ENCODE measurements around the gene BEST1. TPM values are rescaled to one million over a fixed set of nuclear protein-coding genes. Genes with fewer than 3 reads are reported as not detected.
A peak's percentile ranks its signal among the peaks of the same experiment; 100 is the strongest.
"Not testable (repeated sequence)": the region's sequence is repeated elsewhere in the genome, so short reads cannot be mapped to it uniquely, and the experiment has no call there.

The BEST1 gene
- total and polyA plus RNA-seq, 4 donors = 3.5 to 8.0 (median 4.0) TPM

GRCh38 chr11:61949169-61950034 lies 749 bp upstream of the BEST1 start:
- H3K4me1 ChIP-seq (ENCODE audit: control insufficient read depth in 1 of 2, insufficient read depth in 2 of 2, low read length in 2 of 2) = no peaks in the 10 kb centered on the region
- 14 to 16% methylated on average over 9 of the region's 9 CpGs for WGBS, 2 donors
- intact Hi-C loops (cut with DNase I) = loop anchor here (5.0 to 10.0 kb wide), 3 partner anchors 133 to 155 kb away; partner anchors contain the start of genes FEN1 (in 1 of the 2) and TMEM258 (in 1 of the 2)
- DNase-seq = peak; percentile 87 to 90
- ATAC-seq (ENCODE audit: low FRiP score) = peak; percentile 75
- no peaks in the 10 kb centered on the region for H3K27me3 ChIP-seq (ENCODE audit: control insufficient read depth in 1 of 2, insufficient read depth in 2 of 2, low read length in 1 of 2)
- no peaks in the 10 kb centered on the region for H3K36me3 ChIP-seq (ENCODE audit: control insufficient read depth in 1 of 2, insufficient read depth in 2 of 2, low read length in 1 of 2)
- no peaks in the 10 kb centered on the region for H3K9me3 ChIP-seq (ENCODE audit: control insufficient read depth, low read length)
- H3K4me3 ChIP-seq (ENCODE audit: low read length in 2 of 2) = no peak overlapping the region
- no peak overlapping the region for H3K27ac ChIP-seq (ENCODE audit: low read depth in 1 of 2, low read length in 2 of 2)

- no peak overlapping the region for H3K27ac ChIP-seq (ENCODE audit: low read depth in 1 of 2, low read length in 2 of 2)
- H3K4me1 ChIP-seq (ENCODE audit: control insufficient read depth in 1 of 2, insufficient read depth in 2 of 2, low read length in 2 of 2) = no peaks in the 10 kb centered on the region
- intact Hi-C loops (cut with DNase I) = no loop called here
- H3K4me3 ChIP-seq (ENCODE audit: low read length in 2 of 2) = no peak overlapping the region
- DNase-seq (no peak), ATAC-seq (ENCODE audit: low FRiP score) (no peak)
- 90 to 92% methylated on average over 11 of the region's 11 CpGs for WGBS, 2 donors
- H3K36me3 ChIP-seq (ENCODE audit: control insufficient read depth in 1 of 2, insufficient read depth in 2 of 2, low read length in 1 of 2) = no peaks in the 10 kb centered on the region
- H3K27me3 ChIP-seq (ENCODE audit: control insufficient read depth in 1 of 2, insufficient read depth in 2 of 2, low read length in 1 of 2) = no peaks in the 10 kb centered on the region
- H3K9me3 ChIP-seq (ENCODE audit: control insufficient read depth, low read length) = no peaks in the 10 kb centered on the region
Observed at GRCh38 chr11:61951484-61952135, 1.5 kb downstream of the BEST1 start.

- Histone ChIP-seq H3K27me3 (ENCODE audit: control insufficient read depth in 1 of 2, insufficient read depth in 2 of 2, low read length in 1 of 2) (no peaks in the 10 kb centered on the region), H3K9me3 (ENCODE audit: control insufficient read depth, low read length) (no peaks in the 10 kb centered on the region), H3K36me3 (ENCODE audit: control insufficient read depth in 1 of 2, insufficient read depth in 2 of 2, low read length in 1 of 2) (no peaks in the 10 kb centered on the region), H3K4me1 (ENCODE audit: control insufficient read depth in 1 of 2, insufficient read depth in 2 of 2, low read length in 2 of 2) (no peaks in the 10 kb centered on the region), H3K27ac (ENCODE audit: low read depth in 1 of 2, low read length in 2 of 2) (no peak overlapping the region), H3K4me3 (ENCODE audit: low read length in 2 of 2) (no peak overlapping the region)
- WGBS, 2 donors = 93 to 97% methylated on average over 3 of the region's 3 CpGs
- DNase-seq = no peak
- intact Hi-C loops (cut with DNase I) = no loop called here
- ATAC-seq (ENCODE audit: low FRiP score) = no peak
Observed at GRCh38 chr11:61952882-61953281, 2.7 kb downstream of the BEST1 start.

GRCh38 chr11:61953632-61954031 lies 3.5 kb downstream of the BEST1 start:
- 95 to 97% methylated on average over 5 of the region's 5 CpGs for WGBS, 2 donors
- H3K27ac ChIP-seq (ENCODE audit: low read depth in 1 of 2, low read length in 2 of 2); H3K4me3 ChIP-seq (ENCODE audit: low read length in 2 of 2); intact Hi-C loops (cut with DNase I); H3K27me3 ChIP-seq (ENCODE audit: control insufficient read depth in 1 of 2, insufficient read depth in 2 of 2, low read length in 1 of 2); H3K36me3 ChIP-seq (ENCODE audit: control insufficient read depth in 1 of 2, insufficient read depth in 2 of 2, low read length in 1 of 2); H3K9me3 ChIP-seq (ENCODE audit: control insufficient read depth, low read length); DNase-seq; ATAC-seq (ENCODE audit: low FRiP score); H3K4me1 ChIP-seq (ENCODE audit: control insufficient read depth in 1 of 2, insufficient read depth in 2 of 2, low read length in 2 of 2): not testable (repeated sequence)

- Histone ChIP-seq H3K36me3 (ENCODE audit: control insufficient read depth in 1 of 2, insufficient read depth in 2 of 2, low read length in 1 of 2) (no peaks in the 10 kb centered on the region), H3K4me3 (ENCODE audit: low read length in 2 of 2) (no peak overlapping the region), H3K9me3 (ENCODE audit: control insufficient read depth, low read length) (no peaks in the 10 kb centered on the region), H3K27ac (ENCODE audit: low read depth in 1 of 2, low read length in 2 of 2) (no peak overlapping the region), H3K27me3 (ENCODE audit: control insufficient read depth in 1 of 2, insufficient read depth in 2 of 2, low read length in 1 of 2) (no peaks in the 10 kb centered on the region), H3K4me1 (ENCODE audit: control insufficient read depth in 1 of 2, insufficient read depth in 2 of 2, low read length in 2 of 2) (no peaks in the 10 kb centered on the region)
- no peak for DNase-seq
- WGBS, 2 donors = 97 to 98% methylated on average over 9 of the region's 9 CpGs
- intact Hi-C loops (cut with DNase I) = no loop called here
- ATAC-seq (ENCODE audit: low FRiP score) = no peak
Observed at GRCh38 chr11:61954106-61954850, 4.1 kb downstream of the BEST1 start.

DNA sequence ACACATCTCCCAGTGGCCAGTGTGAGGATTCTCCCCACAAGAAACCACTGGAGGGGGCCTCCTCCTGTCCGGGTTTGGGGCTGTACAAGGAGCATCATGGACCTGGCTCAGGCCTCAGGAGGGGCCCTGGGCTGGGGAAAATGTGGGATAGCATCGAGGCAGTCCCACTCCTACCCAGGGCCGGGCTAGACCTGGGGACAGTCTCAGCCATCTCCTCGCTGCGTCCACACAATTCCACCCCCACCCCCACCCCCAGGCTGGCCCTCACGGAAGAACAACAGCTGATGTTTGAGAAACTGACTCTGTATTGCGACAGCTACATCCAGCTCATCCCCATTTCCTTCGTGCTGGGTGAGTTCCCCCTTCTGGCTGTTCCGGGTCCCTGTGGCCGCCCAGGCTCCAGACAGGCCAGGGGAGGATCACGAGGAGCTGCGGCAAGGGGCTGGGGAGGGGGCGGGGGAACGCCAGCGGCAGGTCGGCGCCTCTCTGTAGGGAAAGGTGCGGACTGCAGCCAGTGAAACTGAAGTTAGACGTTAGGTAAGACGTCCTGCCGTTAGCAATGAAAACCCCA lies 4.8 kb downstream of the BEST1 start:
- Histone ChIP-seq H3K36me3 (ENCODE audit: control insufficient read depth in 1 of 2, insufficient read depth in 2 of 2, low read length in 1 of 2) (no peaks in the 10 kb centered on the region), H3K27ac (ENCODE audit: low read depth in 1 of 2, low read length in 2 of 2) (no peak overlapping the region), H3K4me1 (ENCODE audit: control insufficient read depth in 1 of 2, insufficient read depth in 2 of 2, low read length in 2 of 2) (no peaks in the 10 kb centered on the region), H3K9me3 (ENCODE audit: control insufficient read depth, low read length) (no peaks in the 10 kb centered on the region), H3K4me3 (ENCODE audit: low read length in 2 of 2) (no peak overlapping the region), H3K27me3 (ENCODE audit: control insufficient read depth in 1 of 2, insufficient read depth in 2 of 2, low read length in 1 of 2) (no peaks in the 10 kb centered on the region)
- intact Hi-C loops (cut with DNase I) = no loop called here
- ATAC-seq (ENCODE audit: low FRiP score) = peak; percentile 84
- DNase-seq = peak; percentile 84 to 86
- WGBS, 2 donors = 15 to 16% methylated on average over 18 to 21 of the region's 21 CpGs

DNA sequence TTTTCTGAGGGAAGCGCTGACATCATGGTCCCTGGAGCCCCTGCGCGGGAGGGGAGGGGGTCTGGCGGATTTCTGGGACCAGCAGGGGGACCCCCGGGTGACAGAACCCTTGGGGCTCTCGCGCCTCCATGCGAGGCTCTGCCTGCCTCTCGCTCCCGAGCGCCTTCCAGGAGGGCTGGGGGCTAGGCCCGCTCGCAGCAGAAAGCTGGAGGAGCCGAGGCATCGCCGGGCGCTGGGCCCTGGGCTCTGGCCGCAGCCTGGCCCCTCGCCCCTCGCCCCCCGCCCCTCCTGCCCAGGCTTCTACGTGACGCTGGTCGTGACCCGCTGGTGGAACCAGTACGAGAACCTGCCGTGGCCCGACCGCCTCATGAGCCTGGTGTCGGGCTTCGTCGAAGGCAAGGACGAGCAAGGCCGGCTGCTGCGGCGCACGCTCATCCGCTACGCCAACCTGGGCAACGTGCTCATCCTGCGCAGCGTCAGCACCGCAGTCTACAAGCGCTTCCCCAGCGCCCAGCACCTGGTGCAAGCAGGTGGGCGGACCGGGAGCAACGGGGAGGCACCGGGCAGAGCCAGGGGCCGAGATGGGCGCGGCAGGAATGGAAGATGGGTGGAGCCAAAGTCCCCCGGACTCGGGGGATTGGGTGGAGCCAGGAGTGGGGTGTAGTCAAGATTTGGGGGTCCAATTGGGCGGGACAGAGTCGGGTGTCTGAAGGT lies 5.4 kb downstream of the BEST1 start:
- WGBS, 2 donors = 6% methylated on average over 56 of the region's 56 CpGs
- intact Hi-C loops (cut with DNase I) = no loop called here

More for the DNA sequence above, 5.4 kb downstream of the BEST1 start:
- DNase-seq (peak; percentile 70 to 81), ATAC-seq (ENCODE audit: low FRiP score) (peak; percentile 58)
- Histone ChIP-seq H3K27me3 (ENCODE audit: control insufficient read depth in 1 of 2, insufficient read depth in 2 of 2, low read length in 1 of 2) (no peaks in the 10 kb centered on the region), H3K36me3 (ENCODE audit: control insufficient read depth in 1 of 2, insufficient read depth in 2 of 2, low read length in 1 of 2) (no peaks in the 10 kb centered on the region), H3K4me1 (ENCODE audit: control insufficient read depth in 1 of 2, insufficient read depth in 2 of 2, low read length in 2 of 2) (no peaks in the 10 kb centered on the region), H3K9me3 (ENCODE audit: control insufficient read depth, low read length) (no peaks in the 10 kb centered on the region), H3K27ac (ENCODE audit: low read depth in 1 of 2, low read length in 2 of 2) (no peak overlapping the region), H3K4me3 (ENCODE audit: low read length in 2 of 2) (no peak overlapping the region)

All from aorta (tissue), 5 donors.